ENCODE results near the gene TAF8.
"Not testable (repeated sequence)": the region's sequence is repeated elsewhere in the genome, so short reads cannot be mapped to it uniquely, and the experiment has no call there.

The TAF8 gene

GRCh38 chr6:42050297-42051267 is at the start of gene TAF8:
Gene TAF8 (plus strand): TSS chr6:42050524. CDS start chr6:42050542, 18 bp downstream.
- DNase-seq (ENCODE audit: low read depth in 2 of 2) = peak; percentile 76 to 88

GRCh38 chr6:42001506-42001905 is 48.8 kb upstream of the TAF8 start:
- DNase-seq (ENCODE audit: low read depth in 2 of 2) = no peak

DNA sequence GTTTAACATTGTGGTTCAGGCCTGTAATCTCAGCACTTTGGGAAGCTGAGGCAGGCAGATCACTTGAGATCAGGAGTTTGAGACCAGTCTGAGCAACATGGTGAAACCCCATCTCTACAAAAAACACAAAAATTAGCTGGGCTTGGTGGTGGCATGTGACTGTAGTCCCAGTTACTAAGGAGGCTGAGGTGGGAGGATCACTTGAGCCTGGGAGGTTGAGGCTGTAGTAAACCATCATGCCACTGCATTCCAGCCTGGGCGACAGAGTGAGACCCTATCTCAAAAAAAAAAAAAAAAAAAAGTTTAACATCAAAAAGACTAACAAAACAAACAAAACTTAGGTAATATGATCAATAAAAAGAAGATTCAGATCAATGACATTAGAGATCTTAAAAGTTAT is 46.7 kb upstream of the TAF8 start:
- not testable (repeated sequence) for DNase-seq (ENCODE audit: low read depth in 2 of 2)

DNA sequence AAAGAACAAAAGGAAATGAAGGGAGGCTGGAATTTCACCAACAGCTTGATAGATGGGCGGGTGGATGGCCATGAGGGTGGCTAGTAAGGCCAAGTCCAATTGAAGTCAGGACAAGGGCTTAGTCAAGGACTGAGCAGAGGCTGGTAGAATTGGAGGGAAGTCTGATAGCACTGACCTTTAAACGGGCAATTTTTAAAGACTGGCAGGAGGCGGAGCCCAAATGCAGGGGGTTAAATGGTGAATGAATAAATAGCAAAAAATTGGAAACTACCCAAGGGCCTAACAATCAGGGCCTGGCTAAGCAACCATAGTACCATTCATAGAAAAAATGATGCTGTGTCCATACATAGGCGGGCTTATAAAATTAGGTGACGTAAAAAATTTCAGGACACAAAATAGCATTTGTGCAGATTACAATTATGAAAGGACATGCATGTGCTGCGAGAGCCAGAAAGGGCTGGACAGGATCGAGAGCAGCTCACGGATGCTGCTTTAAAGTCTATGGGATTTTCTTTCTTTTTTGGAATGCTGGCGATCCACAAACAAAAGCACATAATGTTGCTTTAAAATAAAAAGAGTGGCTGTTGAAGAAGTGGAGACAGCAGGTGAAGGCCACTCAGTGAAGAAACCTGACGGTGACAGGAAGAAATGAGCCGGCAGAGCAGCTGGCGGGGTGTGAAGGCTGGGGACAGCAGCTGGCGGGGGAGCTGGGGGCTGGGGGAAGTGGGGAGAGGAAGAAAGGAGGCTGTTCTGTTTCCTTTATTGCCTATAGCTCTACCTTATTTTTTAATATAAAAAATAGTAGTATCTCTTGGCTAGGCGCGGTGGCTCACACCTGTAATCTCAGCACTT is 42.8 kb upstream of the TAF8 start:
- DNase-seq (ENCODE audit: low read depth in 2 of 2) = no peak

DNA sequence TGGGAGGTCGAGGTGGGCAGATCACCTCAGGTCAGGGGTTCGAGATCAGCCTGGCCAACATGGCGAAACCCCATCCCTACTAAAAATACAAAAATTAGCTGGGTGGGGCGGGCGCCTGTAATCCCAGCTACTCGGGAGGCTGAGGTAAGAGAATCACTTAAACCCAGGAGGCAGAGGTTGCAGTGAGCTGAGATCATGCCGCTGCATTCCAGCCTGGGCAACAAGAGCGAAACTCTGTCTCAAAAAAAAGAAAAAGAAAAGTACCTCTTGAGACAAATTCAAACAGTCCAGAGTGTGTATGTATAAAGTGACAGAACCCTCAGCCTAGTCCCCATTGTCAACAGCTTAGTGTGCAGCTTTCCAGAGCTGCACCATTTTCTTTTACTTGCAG is 42.2 kb upstream of the TAF8 start:
- not testable (repeated sequence) for DNase-seq (ENCODE audit: low read depth in 2 of 2)

DNA sequence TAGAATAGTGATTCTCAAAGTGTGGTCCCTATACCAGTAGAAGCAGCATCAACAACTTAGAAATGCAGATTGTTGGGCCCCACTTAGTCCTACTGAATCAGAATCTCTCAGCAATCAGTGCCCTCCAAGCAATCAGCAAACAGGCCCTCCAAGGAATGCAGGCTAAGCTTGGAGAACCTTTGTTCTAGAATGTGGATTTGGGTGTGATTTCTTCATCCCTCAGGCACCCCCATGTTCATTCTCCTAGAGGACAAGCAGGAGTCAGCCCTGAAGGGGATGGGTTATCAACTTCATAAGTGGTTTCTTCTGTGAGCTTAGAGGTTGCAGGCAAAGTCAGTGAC is 40.5 kb upstream of the TAF8 start:
- DNase-seq (ENCODE audit: low read depth in 2 of 2) = no peak

- no peak for DNase-seq (ENCODE audit: low read depth in 2 of 2)
Observed at GRCh38 chr6:42010185-42010891, 40.0 kb upstream of the TAF8 start.

GRCh38 chr6:42010909-42011308 is 39.4 kb upstream of the TAF8 start:
- DNase-seq (ENCODE audit: low read depth in 2 of 2) = no peak

GRCh38 chr6:42012501-42013133 is 37.7 kb upstream of the TAF8 start:
- DNase-seq (ENCODE audit: low read depth in 2 of 2) = no peak

DNA sequence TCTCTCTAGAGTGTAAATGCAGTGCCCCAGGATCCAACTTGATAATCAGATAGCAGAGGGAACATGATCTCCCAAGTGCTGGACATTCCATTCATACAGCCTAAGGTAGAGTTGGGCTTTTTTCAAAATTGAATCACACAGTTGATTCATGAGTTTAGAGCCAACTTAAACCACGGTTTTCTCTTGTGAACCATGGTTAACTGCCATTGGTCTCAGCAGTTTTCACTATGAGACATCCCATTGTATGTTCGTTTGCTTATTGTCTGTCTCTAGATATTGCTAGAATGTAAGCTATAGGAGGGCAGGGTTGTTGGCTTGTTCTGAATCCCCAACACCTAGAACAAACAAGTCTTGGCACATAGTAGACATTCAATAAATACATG is 37.2 kb upstream of the TAF8 start:
- DNase-seq (ENCODE audit: low read depth in 2 of 2) = no peak

DNA sequence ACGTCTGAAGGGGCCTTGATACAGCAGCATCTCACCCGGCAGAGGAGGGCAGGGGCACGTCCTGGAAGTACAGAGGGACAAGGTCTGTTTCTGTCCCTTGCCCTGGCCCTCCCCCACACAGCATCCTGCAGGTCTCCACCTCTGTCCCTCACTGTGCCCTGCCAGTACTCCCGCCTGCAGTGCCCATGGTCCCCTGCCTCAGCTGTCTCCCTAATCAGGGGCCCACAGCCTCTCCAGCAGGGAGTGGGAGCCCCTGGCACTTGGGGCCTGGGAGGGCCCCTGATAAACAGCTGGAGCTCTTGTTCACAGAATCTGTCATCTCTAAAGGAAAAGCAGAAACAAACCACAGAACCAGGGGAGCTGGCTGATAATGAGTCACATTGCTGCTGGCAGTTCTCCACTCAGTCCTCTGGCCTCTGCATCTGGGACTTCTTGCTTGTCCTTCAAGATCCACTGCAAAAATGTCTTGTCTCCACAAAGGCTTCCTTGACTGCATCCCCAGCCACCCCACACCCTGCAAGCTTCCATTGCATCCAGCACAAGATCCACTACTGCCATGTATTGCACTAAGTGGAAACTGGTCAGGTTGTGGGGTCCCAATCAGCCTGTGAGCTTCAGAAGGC is 33.2 kb upstream of the TAF8 start:
- DNase-seq (ENCODE audit: low read depth in 2 of 2) = no peak

DNA sequence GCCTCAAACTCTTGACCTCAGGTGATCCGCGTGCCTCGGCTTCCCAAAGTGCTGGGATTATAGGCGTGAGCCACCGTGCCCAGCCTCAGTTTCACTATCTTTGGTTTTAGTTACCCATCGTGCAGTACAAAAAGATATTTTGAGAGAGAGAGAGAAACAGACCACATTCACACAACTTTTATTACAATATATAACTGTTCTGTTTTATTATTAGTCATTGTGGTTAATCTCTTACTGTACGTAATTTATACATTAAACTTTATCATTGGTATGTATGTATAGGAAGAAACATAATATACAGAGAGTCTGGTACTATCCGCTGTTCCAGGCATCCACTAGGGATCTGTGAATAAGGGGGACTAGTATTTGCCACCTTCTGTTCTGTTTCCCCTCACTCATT is 29.4 kb upstream of the TAF8 start:
- DNase-seq (ENCODE audit: low read depth in 2 of 2) = no peak

DNA sequence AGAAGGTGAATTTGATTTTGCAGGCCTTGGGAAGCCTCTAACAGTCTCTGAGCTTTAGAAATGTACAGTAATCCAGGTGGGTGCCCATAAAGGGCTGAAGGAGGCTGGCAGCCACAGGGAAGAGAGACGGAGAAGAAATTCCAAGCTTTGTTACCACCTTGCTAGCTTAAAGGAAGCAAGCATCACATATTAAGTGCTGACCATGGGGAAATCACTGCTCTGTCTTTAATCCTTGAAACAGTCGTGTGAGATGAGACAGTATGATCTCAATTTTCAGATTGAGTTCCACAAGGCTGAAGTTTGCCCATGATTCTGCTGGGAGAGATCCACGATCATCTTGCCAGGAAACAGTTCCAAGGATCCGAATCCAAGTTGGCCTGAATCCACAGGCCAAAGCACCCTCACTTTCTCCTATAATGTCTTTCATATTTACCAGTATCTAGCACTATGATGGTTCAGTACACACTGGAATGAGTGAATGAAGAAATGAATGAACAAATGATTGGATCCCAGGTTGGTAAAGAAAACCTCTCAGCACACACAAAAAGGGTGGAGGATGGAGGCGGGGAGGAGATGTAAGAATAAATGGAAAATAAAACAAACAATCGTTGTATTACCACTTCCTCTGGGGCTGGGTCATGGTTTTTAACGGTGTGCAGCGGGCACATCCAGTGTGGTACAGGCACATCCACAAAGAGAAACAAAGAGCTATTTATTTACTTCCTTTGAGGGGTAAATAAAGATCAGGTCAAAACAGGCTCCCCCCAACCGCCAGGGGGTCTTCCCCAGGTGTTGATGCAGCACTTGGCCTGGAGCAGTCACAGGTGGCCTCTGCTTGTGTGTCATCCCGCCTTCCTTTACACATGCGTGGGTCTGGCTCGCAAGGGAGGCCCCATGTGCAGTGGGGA is 28.2 kb upstream of the TAF8 start:
- DNase-seq (ENCODE audit: low read depth in 2 of 2) = peak in 1 of 2 donors; percentile 51

DNA sequence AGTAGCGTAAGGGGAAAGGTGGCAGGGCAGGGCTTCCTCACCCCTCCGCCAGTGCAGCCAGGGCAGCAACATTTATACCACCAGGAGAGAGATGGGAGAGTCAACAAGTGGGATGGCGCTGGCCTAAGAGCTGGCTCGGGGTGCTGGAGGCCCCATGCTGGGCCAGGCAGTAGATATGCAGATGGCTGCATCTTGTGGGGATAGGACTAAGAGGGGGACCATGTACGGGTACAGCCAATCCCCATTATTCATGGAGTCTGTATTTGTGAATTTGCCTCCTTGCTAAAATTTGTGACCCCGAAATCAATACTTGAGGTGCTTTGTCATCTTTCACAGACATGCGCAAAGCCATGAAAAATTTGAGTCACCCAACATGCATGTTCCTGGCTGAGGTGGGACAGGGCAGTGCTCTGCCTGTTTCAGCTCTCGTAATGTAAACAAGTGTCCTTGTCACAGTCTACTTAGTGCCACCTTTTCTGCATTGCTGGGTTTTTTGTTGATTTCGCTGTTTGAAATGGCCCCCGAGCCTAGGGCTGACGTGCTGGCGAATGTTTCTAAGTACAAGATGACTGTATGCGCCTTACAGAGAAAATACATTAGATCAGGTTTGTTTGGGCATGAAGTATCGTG is 27.5 kb upstream of the TAF8 start:
- no peak for DNase-seq (ENCODE audit: low read depth in 2 of 2)

- no peak for DNase-seq (ENCODE audit: low read depth in 2 of 2)
Observed at GRCh38 chr6:42025066-42025844, 25.1 kb upstream of the TAF8 start.

- no peak for DNase-seq (ENCODE audit: low read depth in 2 of 2)
Observed at GRCh38 chr6:42025845-42026243, 24.5 kb upstream of the TAF8 start.

- no peak for DNase-seq (ENCODE audit: low read depth in 2 of 2)
Observed at GRCh38 chr6:42026540-42026939, 23.8 kb upstream of the TAF8 start.

DNA sequence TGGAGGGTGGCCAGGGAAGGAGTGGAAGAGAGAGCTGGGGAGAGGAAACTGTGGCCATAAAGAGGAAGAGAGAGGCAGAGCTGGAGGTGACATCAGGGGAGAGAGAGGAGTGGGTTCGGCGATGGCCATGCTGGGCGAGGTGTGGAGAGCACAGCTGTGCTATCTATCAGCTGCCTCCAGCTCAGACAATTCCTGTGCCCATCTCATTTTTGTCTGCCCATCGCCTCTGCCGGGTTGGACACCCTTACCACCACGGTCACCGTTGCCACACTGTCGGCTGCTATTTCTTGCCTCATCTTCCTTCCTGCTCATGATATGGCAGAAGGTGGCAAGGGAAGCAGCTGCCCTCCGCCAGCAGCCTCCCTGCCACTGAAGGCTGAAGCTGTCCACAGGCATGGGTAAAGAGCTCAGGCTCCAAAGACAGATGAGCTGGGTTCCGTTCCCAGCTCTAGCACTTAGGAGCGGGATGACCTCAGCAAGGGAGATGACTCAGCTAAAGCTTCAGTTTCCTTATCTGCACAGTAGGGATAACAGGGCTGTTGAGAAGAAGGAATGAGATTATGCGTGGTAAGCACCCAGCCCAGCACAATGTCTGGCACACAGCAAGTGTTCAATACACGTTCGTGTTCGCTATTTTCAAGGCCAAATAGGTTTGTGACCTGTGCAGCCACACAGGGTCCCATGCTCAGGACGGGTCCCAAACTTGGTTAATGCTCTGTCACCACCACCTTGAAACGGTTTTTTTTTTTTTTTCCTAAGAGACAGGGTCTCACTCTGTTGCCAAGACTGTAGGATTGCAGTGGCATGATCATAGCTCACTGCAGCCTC is 21.9 kb upstream of the TAF8 start:
- DNase-seq (ENCODE audit: low read depth in 2 of 2) = no peak

Measured in stimulated activated CD4-positive, alpha-beta T cell treated with anti-CD3 and anti-CD28 coated beads, Interleukin-4, amount 100 ng/mL, for 48 hours (primary cell).